GM19395 (cell line): Measurements from ENCODE around the gene BBS1.
"Not testable (repeated sequence)": the region's sequence is repeated elsewhere in the genome, so short reads cannot be mapped to it uniquely, and the experiment has no call there.

ENCODE experiments used
- ATAC-seq: cut with Tn5 transposase; IDR thresholded peaks from one replicate; pipeline ENCODE4 v1.9.1; 2021; ENCODE audit warnings: mild to moderate bottlenecking, moderate library complexity; ENCODE audit not compliant: unreplicated experiment

Gene BBS1

DNA sequence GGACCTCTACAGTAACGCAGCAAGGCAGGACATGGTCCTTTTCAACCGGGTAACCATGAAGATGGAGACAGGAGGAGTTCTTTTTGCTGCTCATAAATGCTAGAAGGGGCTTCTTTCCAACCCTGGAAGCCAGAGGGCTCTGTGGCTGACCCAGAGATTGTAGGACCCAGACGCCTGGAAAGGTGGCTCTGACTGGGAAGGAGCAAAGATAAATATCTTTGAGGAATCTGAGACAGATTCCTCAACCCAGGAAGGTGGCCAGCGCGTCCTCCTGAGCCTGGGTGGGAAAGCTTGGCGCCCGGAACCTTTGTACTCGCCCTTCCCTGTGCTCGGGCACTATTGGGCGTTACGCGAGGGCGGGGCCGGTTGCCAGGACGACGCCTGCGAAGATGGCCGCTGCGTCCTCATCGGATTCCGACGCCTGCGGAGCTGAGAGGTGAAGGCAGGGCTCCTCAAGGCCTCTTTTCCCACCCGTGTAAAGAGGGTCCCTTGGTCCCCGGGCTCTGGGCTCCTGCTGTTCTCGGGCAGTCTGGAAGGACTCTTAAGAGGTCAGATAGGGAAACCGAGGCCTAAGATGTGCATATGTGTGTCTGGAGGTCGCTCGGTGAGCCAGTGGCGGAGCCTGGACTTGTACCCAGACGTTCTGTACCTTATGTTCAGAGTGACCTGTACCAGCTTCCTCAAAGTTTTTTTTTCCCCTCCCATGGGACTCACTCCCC lies at the start of gene BBS1:
Gene BBS1 (plus strand): TSS at position 365 of the 719 bp plus-strand sequence. CDS start 25 bp downstream, at position 390.
- peak; percentile 79 for ATAC-seq

DNA sequence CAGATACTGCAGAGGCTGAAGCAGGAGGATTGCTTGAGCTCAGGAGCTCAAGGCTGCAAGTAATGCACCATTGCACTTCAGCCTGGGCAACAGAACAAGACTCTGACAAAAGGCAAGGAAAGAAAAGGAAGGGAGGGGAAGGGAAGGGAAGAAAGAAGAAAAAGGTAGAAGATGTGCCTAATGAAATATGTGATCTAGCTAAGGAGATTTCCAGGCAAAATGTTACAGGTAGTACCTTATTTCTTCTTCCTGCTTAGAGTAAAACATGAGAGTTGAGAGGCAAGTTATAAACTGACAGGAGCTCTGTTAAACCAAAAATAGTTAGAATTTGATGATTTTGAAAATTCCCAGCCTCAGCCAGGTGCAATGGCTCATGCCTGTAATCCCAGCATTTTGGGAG lies 48.4 kb upstream of the BBS1 start:
- ATAC-seq: no peak

DNA sequence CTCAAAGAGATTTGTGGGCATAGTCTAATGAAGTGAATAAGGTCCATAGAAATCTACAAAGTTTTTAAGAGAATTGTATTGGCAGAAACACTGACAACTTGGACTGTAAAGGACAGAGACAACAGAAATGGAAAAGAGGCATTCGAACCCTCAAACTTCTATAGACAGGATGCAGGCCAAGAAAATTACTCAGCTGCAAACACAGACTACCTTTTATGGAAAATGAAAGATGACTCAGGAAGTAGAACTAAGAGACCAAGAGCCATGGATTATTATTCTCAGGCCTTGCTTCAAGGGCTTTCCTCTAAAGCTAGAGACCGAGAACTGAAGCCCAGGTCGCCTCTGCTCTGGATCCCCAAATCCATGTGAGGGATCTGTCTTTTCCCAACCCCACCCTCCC lies 47.5 kb upstream of the BBS1 start:
- no peak for ATAC-seq

DNA sequence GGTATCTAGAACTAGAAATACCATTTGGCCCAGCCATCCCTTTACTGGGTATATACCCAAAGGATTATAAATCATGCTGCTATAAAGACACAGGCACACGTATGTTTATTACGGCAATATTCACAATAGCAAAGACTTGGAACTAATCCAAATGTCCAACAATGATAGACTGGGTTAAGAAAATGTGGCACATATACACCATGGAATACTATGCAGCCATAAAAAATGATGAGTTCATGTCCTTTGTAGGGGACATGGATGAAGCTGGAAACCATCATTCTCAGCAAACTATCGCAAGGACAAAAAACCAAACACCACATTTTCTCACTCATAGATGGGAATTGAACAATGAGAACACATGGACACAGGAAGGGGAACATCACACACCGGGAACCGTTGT lies 46.3 kb upstream of the BBS1 start:
- not testable (repeated sequence) for ATAC-seq

GRCh38 chr11:66464916-66465315 lies 45.5 kb upstream of the BBS1 start:
- ATAC-seq: no peak

- no peak for ATAC-seq
Measured at GRCh38 chr11:66465373-66466224, 44.8 kb upstream of the BBS1 start.

DNA sequence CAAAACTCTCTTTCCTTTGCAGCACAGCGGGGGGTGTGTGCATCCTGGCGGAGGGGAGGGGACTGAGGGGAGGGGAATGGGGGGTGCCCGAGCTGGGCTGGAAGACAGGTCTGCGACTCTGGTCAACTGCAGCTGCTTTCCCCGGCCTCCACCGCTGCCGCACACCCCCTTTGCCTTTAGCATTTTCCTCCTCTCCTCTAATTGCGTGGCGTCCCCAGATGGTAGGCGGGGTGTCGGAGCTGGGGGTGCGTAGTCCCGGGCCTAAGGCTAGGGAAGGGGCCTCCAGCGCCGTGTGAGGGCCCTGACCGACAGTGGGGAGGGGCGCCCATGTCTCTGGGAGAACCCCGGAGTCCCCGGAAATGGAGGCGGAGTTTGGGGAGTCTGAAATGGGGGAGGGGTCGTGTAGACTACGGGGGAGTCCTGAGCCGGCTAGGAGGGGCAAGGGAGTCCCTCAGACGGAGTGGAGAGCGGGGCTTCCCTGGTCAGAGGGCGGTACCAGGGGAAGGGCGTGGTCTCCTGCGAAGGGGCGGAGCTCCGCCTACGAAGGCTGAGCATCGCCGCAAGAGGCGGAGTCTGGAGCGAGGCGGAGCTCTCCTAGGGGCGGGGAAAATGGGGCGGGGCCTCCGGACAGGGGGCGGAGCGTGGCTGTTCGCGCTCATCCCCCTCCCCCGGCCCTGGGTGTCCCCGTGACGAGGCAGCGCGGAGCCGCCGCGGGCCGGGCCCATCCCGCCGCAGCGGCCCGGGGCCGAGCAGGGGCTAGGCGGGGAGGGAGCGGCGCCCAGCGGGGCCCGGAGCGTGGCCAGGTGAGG lies 44.0 kb upstream of the BBS1 start, which contains the start of gene PELI3:
Gene PELI3 (plus strand): TSS at position 681 of the 809 bp plus-strand sequence. CDS start 1,224 bp downstream, outside the sequence.
- peak; percentile 80 for ATAC-seq

GRCh38 chr11:66467034-66467659 lies 43.3 kb upstream of the BBS1 start:
- ATAC-seq: peak; percentile 42

DNA sequence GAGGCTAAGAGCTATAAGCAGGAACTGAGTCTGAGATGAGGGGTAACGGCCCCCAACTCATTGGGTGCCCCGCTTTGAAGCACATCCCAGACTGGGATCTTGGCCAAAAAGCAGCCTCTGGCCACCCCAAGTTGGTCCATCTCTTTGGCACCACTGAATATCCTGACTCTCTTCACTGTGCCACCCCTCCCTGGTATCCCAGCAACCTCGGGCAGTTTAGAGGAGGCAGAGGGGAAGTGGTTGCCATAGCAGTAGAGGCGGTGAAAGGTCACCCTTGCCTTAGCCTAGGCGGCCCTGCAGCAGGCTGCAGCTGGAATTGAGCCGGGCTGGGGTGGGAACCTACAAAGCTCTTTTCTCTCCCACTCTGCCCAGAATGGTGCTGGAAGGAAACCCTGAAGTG lies 42.7 kb upstream of the BBS1 start:
- no peak for ATAC-seq

DNA sequence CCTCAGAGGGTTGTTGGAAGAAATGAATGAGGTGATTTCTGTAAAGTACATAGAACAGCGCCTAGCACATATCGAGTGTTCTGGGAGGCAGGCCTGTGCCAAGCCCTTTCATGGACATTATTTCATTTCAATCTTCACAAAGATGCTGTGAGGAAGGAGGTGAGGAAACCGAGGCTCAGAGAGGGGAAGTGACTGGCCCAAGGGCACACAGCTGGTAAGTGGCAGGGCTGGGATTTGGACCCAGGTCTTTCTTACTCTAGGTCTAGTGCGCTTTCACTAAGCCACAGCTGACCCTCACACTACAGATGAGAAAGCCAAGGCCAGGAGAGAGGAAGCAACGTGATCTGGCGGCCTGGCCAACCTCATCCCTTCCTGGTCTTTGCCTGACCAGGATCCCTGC lies 41.7 kb upstream of the BBS1 start:
- ATAC-seq: no peak

DNA sequence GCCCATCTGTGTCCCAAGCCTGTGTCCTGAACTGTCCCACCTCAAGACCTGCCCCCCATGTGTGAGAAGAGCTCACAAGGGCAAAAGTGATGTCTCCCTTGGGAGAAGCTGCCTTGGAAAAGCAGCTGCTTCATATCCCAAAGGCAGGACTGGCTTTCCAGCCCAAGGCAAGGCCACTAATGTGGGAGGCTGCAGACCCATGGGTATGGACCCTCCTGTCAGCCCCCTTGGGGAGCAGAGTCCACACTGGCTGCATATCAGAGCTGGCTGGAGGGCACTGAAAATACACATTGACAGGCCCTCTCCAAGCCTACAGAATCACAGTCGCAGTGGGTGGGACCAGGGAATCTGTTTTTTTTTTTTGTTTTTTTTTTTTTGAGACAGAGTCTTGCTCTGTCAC lies 41.0 kb upstream of the BBS1 start:
- ATAC-seq: no peak

DNA sequence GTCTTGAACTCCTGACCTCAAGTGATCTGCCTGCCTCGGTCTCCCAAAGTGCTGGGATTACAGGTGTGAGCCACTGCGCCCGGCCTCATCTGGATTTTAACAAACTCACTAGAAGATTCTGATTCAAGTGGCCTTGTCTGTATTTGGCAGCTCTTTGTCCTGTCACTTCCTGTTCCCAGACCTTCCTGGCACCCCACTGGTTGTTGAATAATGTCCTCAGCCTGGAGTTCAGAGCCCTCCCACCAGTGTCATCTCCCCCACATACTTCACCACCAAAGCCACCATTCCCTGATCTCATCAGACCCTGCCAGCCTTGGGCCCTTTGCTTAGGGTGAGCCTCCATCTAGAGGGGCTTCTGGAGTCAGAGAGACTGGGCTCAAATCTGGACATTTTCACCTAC lies 40.4 kb upstream of the BBS1 start:
- ATAC-seq: no peak

DNA sequence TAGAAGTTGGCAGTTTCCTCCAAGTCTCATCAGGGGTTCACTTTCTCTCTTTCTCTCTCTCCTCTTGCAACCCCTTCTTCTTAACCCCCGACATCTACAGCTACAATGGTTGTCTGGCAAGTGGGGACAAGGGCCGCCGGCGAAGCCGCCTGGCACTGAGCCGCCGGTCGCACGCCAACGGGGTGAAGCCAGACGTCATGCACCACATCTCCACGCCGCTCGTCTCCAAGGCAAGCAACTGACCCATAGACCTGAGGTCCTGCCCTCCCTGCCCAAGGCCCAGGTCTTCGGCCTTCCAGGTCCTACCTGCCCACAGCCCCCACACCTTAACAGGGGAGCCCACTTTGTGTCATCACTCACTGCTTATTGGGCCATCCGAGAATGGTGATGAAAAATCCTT lies 39.3 kb upstream of the BBS1 start:
- ATAC-seq: no peak

DNA sequence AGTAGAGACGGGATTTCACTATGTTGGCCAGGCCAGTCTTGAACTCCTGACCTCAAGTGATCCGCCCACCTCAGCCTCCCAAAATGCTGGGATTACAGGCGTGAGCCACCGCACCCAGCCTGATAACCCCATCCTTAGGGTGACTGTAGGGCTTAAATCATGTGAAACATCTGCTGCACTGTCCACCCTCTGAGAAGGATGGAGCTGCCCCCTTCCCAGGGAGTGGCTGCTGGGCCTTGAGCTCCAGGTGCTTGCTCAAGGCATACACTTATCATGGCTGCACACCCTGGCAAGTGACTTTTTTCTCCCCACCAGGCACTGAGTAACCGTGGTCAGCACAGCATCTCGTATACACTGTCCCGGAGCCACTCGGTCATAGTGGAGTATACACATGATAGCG lies 38.4 kb upstream of the BBS1 start:
- no peak for ATAC-seq

- ATAC-seq: no peak
Measured at GRCh38 chr11:66473167-66473566, 37.3 kb upstream of the BBS1 start.

- no peak for ATAC-seq
Measured at GRCh38 chr11:66473608-66474515, 36.6 kb upstream of the BBS1 start.

- ATAC-seq: no peak
Measured at GRCh38 chr11:66475349-66476172, 34.9 kb upstream of the BBS1 start.

DNA sequence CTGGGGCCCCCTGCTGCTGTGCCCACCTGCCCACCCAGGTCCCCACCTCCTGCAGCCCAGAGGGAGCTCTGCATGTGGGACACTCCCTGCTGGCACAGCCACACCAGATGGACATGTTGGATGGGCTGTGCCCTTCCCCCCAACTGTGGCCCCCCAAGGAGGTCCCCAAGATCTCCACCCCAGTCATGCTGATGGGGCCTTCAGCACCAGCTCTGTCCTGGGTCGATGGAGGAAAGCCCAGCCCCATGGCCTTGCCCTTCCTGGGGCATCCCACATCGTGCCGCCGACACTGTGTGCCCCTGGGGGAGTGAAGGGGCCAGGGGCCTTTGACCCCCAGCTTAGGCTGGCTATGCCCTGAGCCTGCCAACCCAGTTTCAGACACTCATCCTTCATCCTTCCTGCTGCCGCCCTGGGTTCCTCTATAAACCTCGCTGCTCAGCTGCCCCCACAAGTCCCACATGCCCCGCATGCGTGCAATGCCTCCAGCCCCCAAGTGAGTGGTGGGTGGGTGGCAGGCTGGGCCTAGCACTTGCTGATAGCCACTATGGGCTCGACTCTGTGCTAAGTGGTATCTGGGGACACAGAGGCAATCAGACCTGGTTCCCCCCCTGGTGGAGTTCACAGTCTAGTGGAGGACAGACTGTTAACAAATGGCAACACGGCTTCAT lies 34.1 kb upstream of the BBS1 start:
- ATAC-seq: no peak
